ENCODE measurements around the gene VEGFB. TPM values are rescaled to one million over a fixed set of nuclear protein-coding genes. Genes with fewer than 3 reads are reported as not detected.

VEGFB gene
- total RNA-seq, 1 donor from 2014 or later: 58.7 TPM

GRCh38 chr11:64245401-64245796, 11.0 kb downstream of the VEGFB start:
- intact Hi-C loops (cut with micrococcal nuclease): no loop called here

- intact Hi-C loops (cut with micrococcal nuclease): loop anchor here (1.0 to 2.0 kb wide), 5 partner anchors 16 to 97 kb away; partner anchors contain the start of genes DNAJC4, ESRRA and FERMT3
These were observed 11.6 kb downstream of the VEGFB start for GRCh38 chr11:64245797-64246620.

GRCh38 chr11:64246621-64246870, 12.2 kb downstream of the VEGFB start:
- intact Hi-C loops (cut with micrococcal nuclease): loop anchor here (1.0 to 2.0 kb wide), 5 partner anchors 16 to 96 kb away; partner anchors contain the start of genes DNAJC4, ESRRA and FERMT3

- intact Hi-C loops (cut with micrococcal nuclease): loop anchor here (1.0 to 2.0 kb wide), 6 partner anchors 17 to 96 kb away; partner anchors contain the start of genes BAD, DNAJC4, ESRRA and FERMT3
These were observed 12.7 kb downstream of the VEGFB start, which contains the start of gene PPP1R14B for GRCh38 chr11:64246871-64247728. Gene PPP1R14B, minus strand, starts transcription at chr11:64246943. Its CDS starts 270 bp downstream, at chr11:64246673.

GRCh38 chr11:64247729-64248531, 13.5 kb downstream of the VEGFB start:
- intact Hi-C loops (cut with micrococcal nuclease): loop anchor here (1.0 to 2.0 kb wide), 2 partner anchors 36 to 95 kb away; partner anchors contain the start of gene BAD

- intact Hi-C loops (cut with micrococcal nuclease): no loop called here
These were observed 14.2 kb downstream of the VEGFB start for GRCh38 chr11:64248578-64248977.

GRCh38 chr11:64249038-64249437, 14.7 kb downstream of the VEGFB start:
- intact Hi-C loops (cut with micrococcal nuclease): no loop called here

GRCh38 chr11:64249563-64250414, 15.4 kb downstream of the VEGFB start:
- intact Hi-C loops (cut with micrococcal nuclease): no loop called here

- intact Hi-C loops (cut with micrococcal nuclease): loop anchor here (1.0 kb wide), 4 partner anchors 19 to 54 kb away; partner anchors contain the start of gene BAD
These were observed 16.1 kb downstream of the VEGFB start for GRCh38 chr11:64250415-64251015.

- intact Hi-C loops (cut with micrococcal nuclease): loop anchor here (1.0 kb wide), 4 partner anchors 18 to 53 kb away; partner anchors contain the start of gene BAD
These were observed 16.8 kb downstream of the VEGFB start, which contains the start of gene PLCB3 for GRCh38 chr11:64251016-64251752. Gene PLCB3, plus strand, starts transcription at chr11:64251530. Its CDS starts 120 bp downstream, at chr11:64251650.

- intact Hi-C loops (cut with micrococcal nuclease): loop anchor here (1.0 kb wide), 4 partner anchors 18 to 53 kb away; partner anchors contain the start of gene BAD
These were observed 17.3 kb downstream of the VEGFB start for GRCh38 chr11:64251753-64252002.

GRCh38 chr11:64252003-64252872, 17.9 kb downstream of the VEGFB start:
- intact Hi-C loops (cut with micrococcal nuclease): no loop called here

GRCh38 chr11:64253043-64253442, 18.7 kb downstream of the VEGFB start:
- intact Hi-C loops (cut with micrococcal nuclease): no loop called here

- intact Hi-C loops (cut with micrococcal nuclease): no loop called here
These were observed 19.1 kb downstream of the VEGFB start for GRCh38 chr11:64253481-64253880.

GRCh38 chr11:64254326-64254725, 19.9 kb downstream of the VEGFB start:
- intact Hi-C loops (cut with micrococcal nuclease): no loop called here

- intact Hi-C loops (cut with micrococcal nuclease): no loop called here
These were observed 21.0 kb downstream of the VEGFB start for GRCh38 chr11:64255135-64256128.

GRCh38 chr11:64256300-64256699, 21.9 kb downstream of the VEGFB start:
- intact Hi-C loops (cut with micrococcal nuclease): no loop called here

Data from T-helper 1 cell treated with Interleukin-12 subunit alpha and Interleukin-12 subunit beta and Interleukin-4 antibody, amounts not matched to agents 30 ng/mL and 1 ng/mL, for 36 hours (primary cell).